CD4-positive, alpha-beta T cell treated with Interferon gamma for 1 hour (primary cell): Measurements from ENCODE around the gene MYL12B.
A peak's percentile ranks its signal among the peaks of the same experiment; 100 is the strongest.
"Not testable (repeated sequence)": the region's sequence is repeated elsewhere in the genome, so short reads cannot be mapped to it uniquely, and the experiment has no call there.

Experiments
- DNase-seq: peaks from one replicate; pipeline ENCODE4 v3.0.0-alpha.2; 2020

Gene MYL12B

DNA sequence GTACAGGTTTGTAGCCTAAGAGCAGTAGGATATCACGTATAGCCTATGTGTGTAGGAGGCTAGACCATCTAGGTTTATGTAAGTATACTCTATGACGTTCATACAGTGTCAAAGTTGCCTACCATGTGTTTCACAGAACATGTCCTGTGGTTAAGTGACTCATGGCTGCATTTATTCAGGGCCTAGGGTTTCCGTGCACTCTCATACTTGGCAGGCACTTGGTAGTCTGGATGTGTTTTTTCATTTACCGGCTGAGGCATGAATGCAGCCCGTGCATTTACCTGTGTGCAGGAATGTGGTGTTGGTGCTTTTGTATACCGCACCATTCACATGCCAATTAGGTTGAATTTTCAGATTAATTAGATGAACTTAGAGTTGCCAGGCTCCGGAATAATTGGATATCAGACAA lies 43.4 kb downstream of the MYL12B start:
- DNase-seq, result peak; percentile 8

DNA sequence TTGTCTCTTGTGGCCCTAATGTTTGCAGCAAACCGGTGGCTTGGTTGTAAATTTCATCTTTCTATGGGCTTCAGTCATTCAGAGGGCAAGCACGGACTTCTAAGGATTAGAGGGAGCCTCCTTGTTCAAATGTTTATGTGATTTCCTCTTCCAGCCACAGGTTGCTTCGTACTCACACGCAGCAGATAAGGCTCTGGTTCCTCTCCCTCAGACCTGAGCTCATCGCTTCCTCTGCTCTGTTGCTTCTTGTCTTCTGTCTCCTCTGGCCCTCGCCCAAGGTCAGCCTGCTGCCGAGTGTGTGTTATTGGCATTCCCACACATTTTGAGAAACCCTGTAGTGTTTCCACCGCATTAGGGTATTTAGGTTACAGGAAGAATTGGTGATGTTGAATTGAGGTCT lies 44.0 kb downstream of the MYL12B start:
- DNase-seq, result no peak

DNA sequence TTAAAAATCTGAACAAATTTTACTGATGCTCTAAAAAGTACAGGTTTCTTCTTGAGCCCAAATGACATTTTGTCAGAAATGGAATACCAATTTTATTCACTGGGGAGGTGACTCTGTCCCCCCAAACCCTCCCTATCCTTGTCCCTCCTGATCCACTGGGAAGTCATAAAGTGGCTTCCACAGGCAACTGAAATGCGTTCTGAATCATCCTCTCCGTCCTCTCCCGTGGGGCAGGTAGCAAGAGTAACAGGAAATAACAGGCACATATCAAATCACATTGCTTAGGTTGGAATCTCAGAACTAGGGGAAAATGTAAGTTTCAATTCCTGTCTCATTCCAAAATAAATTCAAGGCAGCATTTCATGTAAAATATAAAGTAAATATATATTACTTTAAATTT lies 44.5 kb downstream of the MYL12B start:
- no peak for DNase-seq

DNA sequence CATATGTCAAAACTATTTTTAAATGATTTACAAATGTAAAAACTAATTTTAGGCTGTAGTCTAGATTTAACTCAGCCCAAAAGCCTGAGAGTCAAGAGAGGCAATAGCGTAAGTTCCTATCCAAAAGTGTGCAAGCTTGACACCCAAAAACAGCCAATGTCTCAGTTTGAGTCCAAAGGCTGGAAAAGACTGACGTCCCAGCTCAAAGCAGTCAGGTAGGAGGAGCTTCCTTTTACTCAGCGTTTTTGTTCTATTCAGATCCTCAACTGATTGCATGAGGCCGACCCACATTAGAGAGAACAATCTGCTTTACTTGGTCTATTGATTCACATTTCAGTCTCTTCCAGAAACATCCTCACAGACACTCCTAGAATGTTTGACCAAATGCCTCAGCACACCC lies 51.8 kb downstream of the MYL12B start:
- DNase-seq, result no peak

DNA sequence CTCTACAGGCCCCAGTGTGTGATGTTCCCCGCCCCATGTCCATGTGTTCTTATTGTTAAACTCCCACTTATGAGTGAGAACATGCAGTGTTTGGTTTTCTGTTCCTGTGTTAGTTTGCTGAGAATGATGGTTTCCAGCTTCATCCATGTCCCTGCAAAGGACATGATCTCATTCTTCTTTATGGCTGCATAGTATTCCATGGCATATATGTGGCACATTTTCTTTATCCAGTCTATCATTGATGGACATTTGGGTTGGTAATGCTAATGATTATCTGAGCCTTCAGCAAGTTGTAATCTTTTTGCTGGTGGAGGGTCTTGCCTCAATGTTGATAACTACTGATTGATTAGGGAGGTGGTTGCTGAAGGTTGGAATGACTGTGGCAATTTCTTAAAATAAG lies 53.4 kb downstream of the MYL12B start:
- DNase-seq, result not testable (repeated sequence)

DNA sequence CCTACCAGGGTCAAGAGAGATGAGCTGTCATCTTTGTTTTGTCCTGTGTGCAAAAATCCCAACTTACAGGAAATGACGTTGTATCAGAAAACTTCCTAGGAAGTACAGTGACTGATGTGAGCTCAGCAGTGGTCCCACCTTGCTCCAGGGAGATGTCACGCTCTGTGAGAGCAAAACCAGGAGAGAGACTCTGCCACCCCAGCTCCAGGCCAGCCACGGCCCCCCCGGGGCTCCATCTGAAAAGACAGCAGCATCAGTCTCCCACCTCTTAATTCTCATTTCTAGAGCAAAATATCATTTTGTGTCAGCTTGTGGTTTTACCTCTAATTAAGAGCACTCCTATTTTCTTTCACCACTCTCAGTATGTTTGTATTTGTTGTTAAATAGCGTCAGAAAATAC lies 57.5 kb downstream of the MYL12B start:
- no peak for DNase-seq

DNA sequence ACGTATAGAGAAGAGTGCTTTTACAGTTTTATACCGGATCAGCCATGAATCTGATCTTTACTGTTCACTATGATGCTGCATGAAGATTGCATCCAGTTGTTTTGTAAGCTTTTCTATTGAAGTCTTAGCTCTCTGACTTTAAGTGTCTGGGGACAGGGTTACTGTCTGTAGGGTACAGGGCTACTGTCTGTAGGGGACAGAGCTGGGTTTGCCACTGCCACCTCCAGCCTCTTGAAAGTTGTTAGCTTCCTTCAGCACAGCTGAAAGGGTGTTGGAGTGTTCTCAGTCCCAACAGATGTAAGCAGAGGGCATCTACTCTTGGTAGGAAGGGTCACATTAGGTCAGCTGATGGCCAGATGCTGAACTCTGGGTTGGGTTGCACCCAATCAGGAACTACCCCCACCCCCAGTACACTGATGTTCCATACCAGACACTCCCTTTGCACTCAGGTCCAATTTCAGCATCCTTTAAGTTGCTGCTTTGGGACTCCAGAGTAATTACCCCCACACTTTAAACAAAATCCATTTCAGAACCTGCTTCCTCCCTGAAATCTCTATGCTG lies 58.0 kb downstream of the MYL12B start:
- DNase-seq, result no peak

DNA sequence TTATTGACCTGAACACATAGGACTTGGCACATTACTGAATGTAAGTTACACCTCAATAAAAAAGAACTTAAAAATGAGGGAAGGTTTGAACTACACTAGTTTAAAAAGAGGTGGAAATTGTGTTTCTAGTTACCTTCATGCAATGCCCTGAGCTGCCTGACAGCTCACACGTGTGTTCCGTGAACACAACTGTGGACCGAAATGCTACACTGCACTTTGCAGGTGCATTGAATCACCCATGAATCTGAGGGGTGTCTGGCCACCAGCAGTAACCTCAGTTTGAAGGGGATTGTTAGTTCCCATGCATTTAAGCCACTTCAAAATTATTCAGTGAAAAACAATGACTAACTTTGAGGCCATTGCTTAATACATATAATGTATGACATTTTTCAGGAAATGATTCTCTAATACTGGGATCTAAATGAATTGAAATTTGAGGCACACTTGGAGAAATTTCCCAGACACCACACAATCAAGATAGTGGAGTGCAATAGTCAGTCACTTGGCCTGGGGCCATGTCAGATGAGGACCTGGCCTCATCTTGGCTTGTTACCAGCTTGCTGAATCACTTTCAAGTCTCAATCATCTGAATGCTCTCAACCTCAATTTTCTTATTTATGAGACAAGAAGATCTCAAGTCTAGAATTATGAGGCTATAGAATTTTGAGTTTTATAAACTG lies 59.3 kb downstream of the MYL12B start:
- no peak for DNase-seq

DNA sequence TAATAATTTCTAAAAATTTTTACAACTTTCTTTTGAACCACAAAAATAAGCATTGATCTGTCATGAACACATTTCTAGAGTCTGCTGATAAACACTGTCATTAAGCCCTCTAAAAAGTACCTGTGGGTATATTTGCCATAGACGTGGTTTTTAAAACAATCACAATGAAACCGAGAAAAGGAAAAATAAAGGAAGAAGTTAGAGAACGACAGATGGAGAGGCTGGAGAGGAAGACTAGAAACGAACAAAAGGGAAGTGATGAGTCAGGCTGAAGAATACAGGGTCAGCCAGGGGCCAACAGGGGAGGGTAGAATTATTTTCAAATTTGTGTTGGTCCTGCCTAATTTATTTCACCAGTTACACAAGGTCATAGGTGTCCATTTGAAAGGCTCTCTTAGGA lies 62.0 kb downstream of the MYL12B start:
- no peak for DNase-seq
